Astrocyte (in vitro differentiated cells and primary cell): Measurements from ENCODE around the gene TNRC6A. TPM values are rescaled to one million over a fixed set of nuclear protein-coding genes. Genes with fewer than 3 reads are reported as not detected.

Experiments used
- DNase-seq: peaks from one replicate; pipeline ENCODE4 v3.0.0-alpha.2; 2010; ENCODE audit warnings: low read depth
- FAIRE-seq: peaks from 2 replicates; lab custom pipeline; 2011; peaks lifted over from hg19 to GRCh38; lab: Jason Lieb, UNC
- H2AFZ ChIP-seq: 2 replicates; pipeline ENCODE4 v1.6.0; 2012; ENCODE audit warnings: low read depth, low read length, inconsistent platforms
- H3K27ac ChIP-seq: 2 replicates; pipeline ENCODE4 v1.5.1; 2011; ENCODE audit warnings: low read depth, low read length, inconsistent platforms
- H3K27me3 ChIP-seq: 2 replicates; pipeline ENCODE4 v1.6.0; 2011; ENCODE audit warnings: low read length, inconsistent platforms; ENCODE audit not compliant: insufficient read depth
- H3K36me3 ChIP-seq: 2 replicates; pipeline ENCODE4 v1.5.1; 2011; ENCODE audit warnings: low read length, inconsistent platforms; ENCODE audit not compliant: insufficient read depth
- H3K4me1 ChIP-seq: 2 replicates; pipeline ENCODE4 v1.5.1; 2011; ENCODE audit warnings: low read length, inconsistent platforms; ENCODE audit not compliant: insufficient read depth
- H3K4me2 ChIP-seq: 2 replicates; pipeline ENCODE4 v1.6.0; 2012; ENCODE audit warnings: low read length, inconsistent platforms
- H3K4me3 ChIP-seq: 2 replicates; pipeline ENCODE4 v1.5.1; 2011; ENCODE audit warnings: low read depth, mild to moderate bottlenecking, low read length, inconsistent platforms; ENCODE audit not compliant: insufficient read depth
- H3K79me2 ChIP-seq: 2 replicates; pipeline ENCODE4 v1.6.0; 2012; ENCODE audit warnings: mild to moderate bottlenecking, low read length, inconsistent platforms; ENCODE audit not compliant: insufficient read depth
- H3K9ac ChIP-seq: 2 replicates; pipeline ENCODE4 v1.6.0; 2012; ENCODE audit warnings: mild to moderate bottlenecking, low read length, inconsistent platforms
- H3K9me3 ChIP-seq: 2 replicates; pipeline ENCODE4 v1.5.1; 2012; ENCODE audit warnings: low read depth, mild to moderate bottlenecking, low read length, inconsistent platforms; ENCODE audit not compliant: insufficient read depth
- H4K20me1 ChIP-seq: 2 replicates; pipeline ENCODE4 v1.6.0; 2012; ENCODE audit warnings: low read length, inconsistent platforms; ENCODE audit not compliant: insufficient read depth
- H3K27ac Mint-ChIP-seq: one replicate; pipeline ENCODE4 v1.8.0; 2021; ENCODE audit warnings: mild to moderate bottlenecking, mixed read lengths; ENCODE audit not compliant: unreplicated experiment
- H3K27me3 Mint-ChIP-seq: one replicate; pipeline ENCODE4 v1.8.0; 2021; ENCODE audit warnings: low read depth, mixed read lengths; ENCODE audit not compliant: unreplicated experiment
- H3K36me3 Mint-ChIP-seq: one replicate; pipeline ENCODE4 v1.8.0; 2021; ENCODE audit warnings: low read depth, mixed read lengths; ENCODE audit not compliant: unreplicated experiment
- H3K4me1 Mint-ChIP-seq: one replicate; pipeline ENCODE4 v1.8.0; 2021; ENCODE audit warnings: low read depth, mixed read lengths; ENCODE audit not compliant: unreplicated experiment
- H3K4me3 Mint-ChIP-seq: one replicate; pipeline ENCODE4 v1.8.0; 2021; ENCODE audit warnings: mild to moderate bottlenecking, moderate library complexity, mixed read lengths; ENCODE audit not compliant: unreplicated experiment
- H3K9me3 Mint-ChIP-seq: one replicate; pipeline ENCODE4 v1.8.0; 2021; ENCODE audit warnings: mild to moderate bottlenecking, mixed read lengths; ENCODE audit not compliant: unreplicated experiment
- CTCF ChIP-seq: IDR thresholded peaks from 2 replicates; pipeline ENCODE4 v1.5.1; 2011; ENCODE audit warnings: low read depth, mild to moderate bottlenecking, inconsistent platforms, low read length, moderate library complexity; ENCODE audit not compliant: insufficient read depth
- EZH2 ChIP-seq: IDR thresholded peaks from 2 replicates; pipeline ENCODE4 v1.6.1; 2012; ENCODE audit warnings: mild to moderate bottlenecking, low read length, inconsistent platforms; ENCODE audit not compliant: insufficient read depth
- total RNA-seq: library from RNA; stranded (reverse); gene quantifications from 2 replicates; pipeline ENCODE4 v1.2.1, GENCODE V29; 2021

Gene TNRC6A
- total RNA-seq, 1 donor from 2014 or later, result 51.1 TPM

- no peak overlapping the region for H3K9ac ChIP-seq
- peaks cover 75% of the 10 kb centered on the region for H3K79me2 ChIP-seq
- H3K4me3 Mint-ChIP-seq, result no peak overlapping the region
- FAIRE-seq, result no peak
- H3K9me3 ChIP-seq, result no peaks in the 10 kb centered on the region
- peaks cover 11% of the 10 kb centered on the region for H3K36me3 ChIP-seq
- H3K27ac Mint-ChIP-seq, result peak overlapping the region; percentile 48
- no peaks in the 10 kb centered on the region for H3K9me3 Mint-ChIP-seq
- DNase-seq, result peak; percentile 36
- no peaks in the 10 kb centered on the region for H3K27me3 ChIP-seq
- H2AFZ ChIP-seq, result no peak overlapping the region
- TF ChIP-seq EZH2, result no peak
- TF ChIP-seq CTCF, result no peak
- H3K4me1 Mint-ChIP-seq, result peaks cover 22% of the 10 kb centered on the region
- H3K4me2 ChIP-seq, result no peak overlapping the region
- H3K27me3 Mint-ChIP-seq, result no peaks in the 10 kb centered on the region
- H3K36me3 Mint-ChIP-seq, result no peaks in the 10 kb centered on the region
- H3K4me1 ChIP-seq, result no peaks in the 10 kb centered on the region
- peak overlapping the region; percentile 10 for H3K27ac ChIP-seq
- H4K20me1 ChIP-seq, result peaks cover 48% of the 10 kb centered on the region
- no peak overlapping the region for H3K4me3 ChIP-seq
Measured at GRCh38 chr16:24771132-24771778, 41.8 kb downstream of the TNRC6A start.

GRCh38 chr16:24771779-24772157, 42.3 kb downstream of the TNRC6A start:
- H2AFZ ChIP-seq, result no peak overlapping the region
- no peak overlapping the region for H3K27ac ChIP-seq
- Mint-ChIP-seq H3K9me3 (no peaks in the 10 kb centered on the region), H3K4me3 (no peak overlapping the region), H3K4me1 (peaks cover 22% of the 10 kb centered on the region), H3K27ac (no peak overlapping the region), H3K36me3 (no peaks in the 10 kb centered on the region), H3K27me3 (no peaks in the 10 kb centered on the region)
- H3K4me2 ChIP-seq, result no peak overlapping the region
- H3K36me3 ChIP-seq, result peaks cover 11% of the 10 kb centered on the region
- no peak for DNase-seq
- no peaks in the 10 kb centered on the region for H3K4me1 ChIP-seq
- FAIRE-seq, result no peak
- TF ChIP-seq CTCF, result no peak
- no peak for TF ChIP-seq EZH2
- H4K20me1 ChIP-seq, result peaks cover 51% of the 10 kb centered on the region
- no peaks in the 10 kb centered on the region for H3K9me3 ChIP-seq
- no peaks in the 10 kb centered on the region for H3K27me3 ChIP-seq
- H3K79me2 ChIP-seq, result peaks cover 78% of the 10 kb centered on the region
- no peak overlapping the region for H3K9ac ChIP-seq
- H3K4me3 ChIP-seq, result no peak overlapping the region

- Mint-ChIP-seq H3K27ac (no peak overlapping the region), H3K9me3 (no peaks in the 10 kb centered on the region)
- H2AFZ ChIP-seq, result no peak overlapping the region
Measured at GRCh38 chr16:24773771-24774427, 44.4 kb downstream of the TNRC6A start.

More at GRCh38 chr16:24773771-24774427, 44.4 kb downstream of the TNRC6A start:
- no peak overlapping the region for H3K4me2 ChIP-seq
- H3K79me2 ChIP-seq, result peaks cover 70% of the 10 kb centered on the region
- H3K27me3 ChIP-seq, result no peaks in the 10 kb centered on the region
- H3K4me3 Mint-ChIP-seq, result no peak overlapping the region
- peaks cover 22% of the 10 kb centered on the region for H3K4me1 Mint-ChIP-seq
- no peak overlapping the region for H3K27ac ChIP-seq
- FAIRE-seq (no peak), DNase-seq (no peak)
- TF ChIP-seq CTCF, result no peak
- no peak for TF ChIP-seq EZH2
- no peak overlapping the region for H3K4me3 ChIP-seq
- H3K27me3 Mint-ChIP-seq, result no peaks in the 10 kb centered on the region
- no peaks in the 10 kb centered on the region for H3K9me3 ChIP-seq
- H3K36me3 ChIP-seq, result peaks cover 28% of the 10 kb centered on the region
- H3K4me1 ChIP-seq, result no peaks in the 10 kb centered on the region
- peaks cover under 1% of the 10 kb centered on the region for H3K36me3 Mint-ChIP-seq
- no peak overlapping the region for H3K9ac ChIP-seq
- H4K20me1 ChIP-seq, result peaks cover 72% of the 10 kb centered on the region
